ENCODE measurements around the gene LARP4B. TPM values are rescaled to one million over a fixed set of nuclear protein-coding genes. Genes with fewer than 3 reads are reported as not detected.

LARP4B gene
- total RNA-seq, 1 donor from 2014 or later: 58.4 TPM

GRCh38 chr10:948347-948746 lies 16.8 kb upstream of the LARP4B start:
- no peak for DNase-seq (ENCODE audit: low read depth)
- no peak for TF ChIP-seq CTCF (conservative IDR thresholded peaks at IDR 0.05; ENCODE audit: low read depth, low read length)

GRCh38 chr10:947881-948280 lies 16.4 kb upstream of the LARP4B start:
- TF ChIP-seq CTCF (conservative IDR thresholded peaks at IDR 0.05; ENCODE audit: low read depth, low read length): no peak
- H3K4me3 ChIP-seq (ENCODE audit: low read depth, low read length): no peak overlapping the region
- no peak for DNase-seq (ENCODE audit: low read depth)

More at GRCh38 chr10:948347-948746, 16.8 kb upstream of the LARP4B start:
- H3K4me3 ChIP-seq (ENCODE audit: low read depth, low read length): no peak overlapping the region

DNA sequence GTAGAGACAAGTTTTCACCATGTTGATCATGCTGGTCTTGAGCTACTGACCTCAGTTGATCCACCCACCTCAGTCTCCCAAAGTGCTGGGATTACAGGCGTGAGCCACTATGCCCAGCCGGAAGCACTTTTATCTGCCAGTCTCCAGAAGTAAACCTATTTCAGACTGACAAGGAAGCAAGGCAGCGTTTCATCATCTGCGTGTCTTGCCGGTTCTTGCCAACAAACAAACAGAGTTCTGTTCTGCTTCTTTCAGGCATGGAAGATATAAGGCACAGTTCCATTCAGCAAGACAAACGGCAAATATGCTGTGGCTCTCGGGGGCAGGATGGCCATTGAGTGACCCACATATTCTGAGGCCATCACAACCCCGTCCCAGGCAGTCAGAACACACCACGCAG lies 15.5 kb upstream of the LARP4B start:
- no peak overlapping the region for H3K4me3 ChIP-seq (ENCODE audit: low read depth, low read length)
- DNase-seq (ENCODE audit: low read depth): no peak
- no peak for TF ChIP-seq CTCF (conservative IDR thresholded peaks at IDR 0.05; ENCODE audit: low read depth, low read length)

DNA sequence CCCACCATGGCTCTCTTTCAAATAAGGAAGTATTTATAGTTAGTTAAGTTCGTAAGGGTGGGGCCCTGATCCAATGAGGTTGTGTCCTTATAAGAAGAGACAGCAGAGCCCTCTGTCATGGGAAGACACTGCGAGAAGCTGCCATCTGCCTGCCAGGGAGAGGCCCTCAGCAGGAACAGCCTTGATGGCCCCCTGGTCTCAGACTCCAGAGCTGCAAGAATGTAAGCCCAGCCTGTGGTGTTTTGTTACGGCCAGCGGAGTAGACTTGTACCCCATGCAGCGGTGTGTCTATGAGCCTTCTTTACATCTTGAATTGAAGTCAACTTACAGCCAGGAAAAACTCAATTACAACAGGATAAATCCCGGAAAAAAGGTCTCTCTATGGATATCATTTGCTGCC lies 14.3 kb upstream of the LARP4B start:
- no peak for DNase-seq (ENCODE audit: low read depth)
- no peak overlapping the region for H3K4me3 ChIP-seq (ENCODE audit: low read depth, low read length)
- TF ChIP-seq CTCF (conservative IDR thresholded peaks at IDR 0.05; ENCODE audit: low read depth, low read length): no peak

DNA sequence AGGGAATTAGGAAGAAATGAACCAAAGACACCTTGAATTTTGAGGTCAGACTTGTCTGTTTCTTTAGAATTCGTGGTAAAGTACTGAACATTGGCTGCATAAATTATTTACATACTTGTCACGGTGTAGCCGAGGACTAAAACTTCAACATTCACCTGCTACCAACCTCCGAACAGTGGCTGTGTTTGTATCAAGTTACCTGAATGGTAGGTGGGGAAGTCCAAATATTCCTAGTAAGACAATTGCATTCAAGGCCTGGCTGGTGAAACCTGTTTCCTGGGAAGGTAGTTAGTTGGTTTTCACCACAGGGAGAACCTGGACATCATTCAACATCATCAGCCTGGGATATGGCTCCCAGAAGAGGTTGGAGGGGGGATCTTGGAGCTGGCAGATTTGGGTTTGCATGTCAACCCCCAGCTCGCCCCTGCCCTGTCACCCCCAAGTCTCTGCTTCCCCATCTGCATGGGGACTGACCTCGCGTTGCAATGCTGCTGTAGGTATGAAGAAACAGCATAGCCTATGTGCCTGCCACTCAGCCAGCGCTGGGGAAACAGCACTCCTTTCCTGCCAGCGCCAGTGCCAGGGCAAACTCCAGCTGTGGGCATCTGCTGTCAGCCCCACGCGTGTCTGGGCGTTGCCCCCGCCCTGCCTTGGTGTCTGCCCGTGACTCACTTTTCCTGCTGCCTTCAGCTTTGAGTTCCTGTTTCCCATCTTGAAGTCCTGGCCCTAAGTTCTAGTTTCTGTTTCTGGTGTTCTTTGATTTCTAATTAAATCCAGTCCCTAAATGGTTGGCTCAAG lies 12.7 kb upstream of the LARP4B start:
- H3K4me3 ChIP-seq (ENCODE audit: low read depth, low read length): no peak overlapping the region
- no peak for TF ChIP-seq CTCF (conservative IDR thresholded peaks at IDR 0.05; ENCODE audit: low read depth, low read length)
- no peak for DNase-seq (ENCODE audit: low read depth)

DNA sequence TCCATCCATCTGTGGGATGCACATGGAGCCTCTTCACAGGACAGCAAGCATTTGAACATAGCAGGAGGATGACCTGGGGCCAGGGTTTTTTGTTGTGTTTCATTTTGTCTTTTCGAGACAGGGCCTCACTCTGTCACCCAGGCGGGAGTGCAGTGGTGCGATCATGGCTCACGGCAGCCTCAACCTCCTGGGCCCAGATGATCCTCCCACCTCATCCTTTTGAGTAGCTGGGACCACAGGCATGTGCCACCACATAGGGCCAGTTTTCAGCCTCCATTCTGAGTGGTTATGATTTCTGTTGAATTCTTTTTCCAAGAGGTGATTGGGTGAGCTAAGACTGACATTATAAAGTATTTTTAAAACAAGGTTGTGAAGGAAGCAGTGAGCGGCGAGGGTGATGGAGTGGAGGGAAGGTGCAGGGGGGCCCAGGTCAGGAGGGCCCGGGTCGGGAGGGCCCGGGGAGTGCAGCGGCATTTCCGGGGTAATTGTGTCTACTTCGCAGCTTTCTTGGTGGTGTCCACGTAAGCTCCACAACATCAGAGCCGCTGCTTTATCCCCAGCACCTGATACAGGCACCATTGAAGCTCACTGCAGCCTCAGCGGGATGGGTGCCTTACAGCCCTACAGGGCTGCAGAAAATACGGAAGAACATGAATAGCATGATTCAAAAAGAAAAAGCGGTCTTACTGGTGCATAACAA lies 12.0 kb upstream of the LARP4B start:
- TF ChIP-seq CTCF (conservative IDR thresholded peaks at IDR 0.05; ENCODE audit: low read depth, low read length): no peak
- no peak overlapping the region for H3K4me3 ChIP-seq (ENCODE audit: low read depth, low read length)
- DNase-seq (ENCODE audit: low read depth): no peak
